ENCODE data around the gene CDC6.

The CDC6 gene

DNA sequence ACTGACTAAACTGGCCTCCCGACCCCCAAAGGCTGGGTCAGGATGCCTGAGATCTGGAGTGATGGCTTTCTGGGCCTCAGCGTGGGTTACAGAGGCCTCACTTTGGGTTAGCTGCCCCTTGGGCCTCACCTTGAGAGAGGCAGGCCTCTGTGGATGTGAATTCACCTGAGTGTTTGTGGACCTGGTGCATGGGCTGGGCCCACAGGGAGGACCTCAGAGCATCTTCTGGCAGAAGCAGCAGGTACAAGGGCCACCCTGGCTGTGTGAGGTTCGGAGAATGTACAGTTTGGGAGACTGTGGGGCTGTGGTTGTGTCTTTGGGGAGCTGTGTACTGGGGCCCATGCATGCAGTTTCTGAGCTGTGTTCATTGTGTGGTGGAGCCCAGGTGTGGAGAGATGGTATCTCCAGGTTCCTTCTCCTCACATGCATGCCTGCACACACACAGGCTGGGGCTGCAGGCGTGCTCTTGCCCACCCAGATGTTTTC lies 39.6 kb downstream of the CDC6 start:
- Mint-ChIP-seq H3K4me1 (peaks cover 77% of the 10 kb centered on the region), H3K4me3 (no peak overlapping the region), H3K9me3 (no peaks in the 10 kb centered on the region), H3K27me3 (ENCODE audit: low read depth, poor library complexity) (peaks cover 5% of the 10 kb centered on the region), H3K27ac (no peak overlapping the region), H3K36me3 (ENCODE audit: low read depth) (peaks cover 22% of the 10 kb centered on the region)
- TF ChIP-seq, protein P1, sequence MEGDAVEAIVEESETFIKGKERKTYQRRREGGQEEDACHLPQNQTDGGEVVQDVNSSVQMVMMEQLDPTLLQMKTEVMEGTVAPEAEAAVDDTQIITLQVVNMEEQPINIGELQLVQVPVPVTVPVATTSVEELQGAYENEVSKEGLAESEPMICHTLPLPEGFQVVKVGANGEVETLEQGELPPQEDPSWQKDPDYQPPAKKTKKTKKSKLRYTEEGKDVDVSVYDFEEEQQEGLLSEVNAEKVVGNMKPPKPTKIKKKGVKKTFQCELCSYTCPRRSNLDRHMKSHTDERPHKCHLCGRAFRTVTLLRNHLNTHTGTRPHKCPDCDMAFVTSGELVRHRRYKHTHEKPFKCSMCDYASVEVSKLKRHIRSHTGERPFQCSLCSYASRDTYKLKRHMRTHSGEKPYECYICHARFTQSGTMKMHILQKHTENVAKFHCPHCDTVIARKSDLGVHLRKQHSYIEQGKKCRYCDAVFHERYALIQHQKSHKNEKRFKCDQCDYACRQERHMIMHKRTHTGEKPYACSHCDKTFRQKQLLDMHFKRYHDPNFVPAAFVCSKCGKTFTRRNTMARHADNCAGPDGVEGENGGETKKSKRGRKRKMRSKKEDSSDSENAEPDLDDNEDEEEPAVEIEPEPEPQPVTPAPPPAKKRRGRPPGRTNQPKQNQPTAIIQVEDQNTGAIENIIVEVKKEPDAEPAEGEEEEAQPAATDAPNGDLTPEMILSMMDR (IDR thresholded peaks at IDR 0.05): no peak
- DNase-seq: no peak

DNA sequence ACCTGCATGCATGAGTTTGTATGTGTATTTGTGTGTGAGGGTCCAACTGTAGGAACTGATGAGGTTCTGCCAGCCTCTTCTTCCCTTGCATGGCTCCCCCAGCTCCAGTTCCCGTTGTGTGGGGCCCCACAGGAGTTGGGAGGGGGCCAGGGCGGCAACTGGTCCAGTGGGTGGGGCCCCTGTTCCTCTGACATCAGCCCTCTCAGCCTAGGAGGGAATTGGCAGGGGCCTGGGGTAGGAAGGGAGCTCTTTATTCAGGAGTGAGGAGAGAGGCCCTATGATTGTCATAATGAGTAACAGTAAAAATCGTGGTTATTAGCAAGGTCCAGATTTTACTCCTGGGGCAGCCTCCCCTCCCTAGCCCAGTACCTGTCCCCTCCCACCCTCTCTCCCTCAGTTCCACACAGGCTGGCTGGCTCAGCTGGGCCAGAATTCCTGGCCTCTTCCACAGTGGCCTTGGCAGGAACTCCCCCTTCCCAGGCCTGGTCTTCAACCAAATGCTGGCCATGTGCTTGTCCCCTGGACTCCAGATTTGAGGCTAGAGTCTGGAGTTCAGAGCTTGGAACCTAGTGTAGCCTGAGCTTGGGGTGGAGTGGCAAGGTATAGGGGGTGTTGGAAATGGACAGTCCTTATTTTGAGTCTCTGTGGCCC lies 40.2 kb downstream of the CDC6 start:
- Mint-ChIP-seq H3K36me3 (ENCODE audit: low read depth) (peaks cover 26% of the 10 kb centered on the region), H3K9me3 (no peaks in the 10 kb centered on the region), H3K27me3 (ENCODE audit: low read depth, poor library complexity) (peaks cover 4% of the 10 kb centered on the region), H3K27ac (no peak overlapping the region), H3K4me1 (peaks cover 77% of the 10 kb centered on the region), H3K4me3 (no peak overlapping the region)
- TF ChIP-seq, protein P1 (IDR thresholded peaks at IDR 0.05): no peak
- DNase-seq: no peak

DNA sequence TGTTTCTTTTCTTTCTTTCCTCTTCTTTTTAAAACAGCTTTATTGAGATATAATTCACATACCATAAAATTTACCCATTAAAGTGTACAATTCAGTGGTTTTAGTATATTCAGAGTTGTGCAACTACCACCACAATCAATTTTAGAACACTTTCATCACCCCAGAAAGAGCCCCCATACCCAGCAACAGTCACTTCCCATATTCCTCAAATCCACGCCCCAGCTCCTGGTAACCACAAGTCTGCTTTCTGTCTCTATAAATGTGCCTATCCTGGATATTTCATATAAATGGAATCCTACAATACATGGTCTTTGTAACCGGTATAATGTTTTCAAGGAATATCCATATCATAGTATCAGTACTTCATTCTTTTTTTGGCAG lies 40.7 kb downstream of the CDC6 start:
- Mint-ChIP-seq H3K4me1 (peaks cover 74% of the 10 kb centered on the region), H3K9me3 (no peaks in the 10 kb centered on the region), H3K36me3 (ENCODE audit: low read depth) (peaks cover 31% of the 10 kb centered on the region)

GRCh38 chr17:40329839-40330794 lies 42.4 kb downstream of the CDC6 start:
- Mint-ChIP-seq H3K4me3 (no peak overlapping the region), H3K9me3 (no peaks in the 10 kb centered on the region), H3K4me1 (peaks cover 74% of the 10 kb centered on the region), H3K27ac (no peak overlapping the region), H3K27me3 (ENCODE audit: low read depth, poor library complexity) (no peaks in the 10 kb centered on the region), H3K36me3 (ENCODE audit: low read depth) (peaks cover 34% of the 10 kb centered on the region)
- DNase-seq: no peak
- TF ChIP-seq, protein P1 (IDR thresholded peaks at IDR 0.05): no peak

More for the DNA sequence above, 40.7 kb downstream of the CDC6 start:
- TF ChIP-seq, protein P1 (IDR thresholded peaks at IDR 0.05): no peak
- Mint-ChIP-seq H3K27me3 (ENCODE audit: low read depth, poor library complexity) (no peaks in the 10 kb centered on the region), H3K4me3 (no peak overlapping the region), H3K27ac (no peak overlapping the region)
- no peak for DNase-seq

DNA sequence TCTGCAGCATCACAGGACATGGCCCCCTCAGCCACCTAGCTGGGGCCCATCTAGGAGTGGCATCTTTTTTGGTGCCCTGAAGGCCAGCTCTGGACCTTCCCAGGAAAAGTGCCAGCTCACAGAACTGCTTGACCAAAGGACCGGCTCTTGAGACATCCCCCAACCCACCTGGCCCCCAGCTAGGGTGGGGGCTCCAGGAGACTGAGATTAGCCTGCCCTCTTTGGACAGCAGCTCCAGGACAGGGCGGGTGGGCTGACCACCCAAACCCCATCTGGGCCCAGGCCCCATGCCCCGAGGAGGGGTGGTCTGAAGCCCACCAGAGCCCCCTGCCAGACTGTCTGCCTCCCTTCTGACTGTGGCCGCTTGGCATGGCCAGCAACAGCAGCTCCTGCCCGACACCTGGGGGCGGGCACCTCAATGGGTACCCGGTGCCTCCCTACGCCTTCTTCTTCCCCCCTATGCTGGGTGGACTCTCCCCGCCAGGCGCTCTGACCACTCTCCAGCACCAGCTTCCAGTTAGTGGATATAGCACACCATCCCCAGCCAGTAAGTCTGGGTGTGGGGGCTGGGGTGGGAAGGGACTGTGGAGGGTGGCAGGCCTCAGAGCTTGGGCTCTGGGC lies 43.3 kb downstream of the CDC6 start:
- H3K36me3 Mint-ChIP-seq (ENCODE audit: low read depth): peaks cover 34% of the 10 kb centered on the region
- DNase-seq: no peak
- H3K27ac Mint-ChIP-seq: peak overlapping the region; percentile 76
- H3K4me1 Mint-ChIP-seq: peaks cover 75% of the 10 kb centered on the region
- TF ChIP-seq, protein P1 (IDR thresholded peaks at IDR 0.05): no peak
- H3K4me3 Mint-ChIP-seq: no peak overlapping the region
- H3K27me3 Mint-ChIP-seq (ENCODE audit: low read depth, poor library complexity): no peaks in the 10 kb centered on the region
- H3K9me3 Mint-ChIP-seq: no peaks in the 10 kb centered on the region
